Nephron progenitor cell (in vitro differentiated cells): ENCODE measurements around the gene S100P.

ENCODE experiments used
- DNase-seq: peaks from one replicate; pipeline ENCODE4 v3.0.0; 2021
- H3K27ac Mint-ChIP-seq: 2 replicates; pipeline ENCODE4 v1.8.0; 2021; ENCODE audit warnings: mild to moderate bottlenecking, moderate library complexity, mixed read lengths
- H3K27me3 Mint-ChIP-seq: 2 replicates; pipeline ENCODE4 v1.8.0; 2021; ENCODE audit warnings: mild to moderate bottlenecking, low read depth, mixed read lengths; ENCODE audit not compliant: poor library complexity
- H3K36me3 Mint-ChIP-seq: 2 replicates; pipeline ENCODE4 v1.8.0; 2021; ENCODE audit warnings: low read depth, mixed read lengths
- H3K4me1 Mint-ChIP-seq: 2 replicates; pipeline ENCODE4 v1.8.0; 2021; ENCODE audit warnings: mixed read lengths
- H3K4me3 Mint-ChIP-seq: 2 replicates; pipeline ENCODE4 v1.8.0; 2021; ENCODE audit warnings: mild to moderate bottlenecking, moderate library complexity, mixed read lengths
- H3K9me3 Mint-ChIP-seq: 2 replicates; pipeline ENCODE4 v1.8.0; 2021; ENCODE audit warnings: mild to moderate bottlenecking, moderate library complexity, mixed read lengths
- TF ChIP-seq, protein P1 (sequence below): fragments of 200-600 bp; sonication (generic); IDR thresholded peaks from 2 replicates; pipeline ENCODE4 v1.5.0; 2021; ENCODE audit warnings: antibody characterized with exemption

S100P gene

DNA sequence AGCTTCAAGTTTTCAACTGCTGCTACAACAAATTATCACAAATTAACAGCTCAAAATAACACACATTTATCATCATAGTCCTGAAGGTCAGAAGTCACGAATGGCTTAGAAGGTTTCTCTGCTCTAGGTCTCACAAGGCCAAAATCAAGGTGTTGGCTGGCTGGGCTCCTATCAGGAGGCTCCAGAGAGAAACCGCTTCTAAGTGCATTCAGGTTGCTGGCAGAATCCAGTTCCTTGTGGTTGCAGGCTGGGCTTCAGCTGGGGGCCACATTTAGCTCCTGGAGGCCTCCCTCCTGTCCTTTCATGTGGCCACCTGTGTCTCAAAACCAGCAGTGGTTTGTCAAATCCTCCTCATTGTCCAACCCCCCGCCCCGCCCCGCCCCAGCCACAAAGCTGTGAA, 37.8 kb upstream of the S100P start:
- no peak overlapping the region for H3K27ac Mint-ChIP-seq
- TF ChIP-seq, protein P1, sequence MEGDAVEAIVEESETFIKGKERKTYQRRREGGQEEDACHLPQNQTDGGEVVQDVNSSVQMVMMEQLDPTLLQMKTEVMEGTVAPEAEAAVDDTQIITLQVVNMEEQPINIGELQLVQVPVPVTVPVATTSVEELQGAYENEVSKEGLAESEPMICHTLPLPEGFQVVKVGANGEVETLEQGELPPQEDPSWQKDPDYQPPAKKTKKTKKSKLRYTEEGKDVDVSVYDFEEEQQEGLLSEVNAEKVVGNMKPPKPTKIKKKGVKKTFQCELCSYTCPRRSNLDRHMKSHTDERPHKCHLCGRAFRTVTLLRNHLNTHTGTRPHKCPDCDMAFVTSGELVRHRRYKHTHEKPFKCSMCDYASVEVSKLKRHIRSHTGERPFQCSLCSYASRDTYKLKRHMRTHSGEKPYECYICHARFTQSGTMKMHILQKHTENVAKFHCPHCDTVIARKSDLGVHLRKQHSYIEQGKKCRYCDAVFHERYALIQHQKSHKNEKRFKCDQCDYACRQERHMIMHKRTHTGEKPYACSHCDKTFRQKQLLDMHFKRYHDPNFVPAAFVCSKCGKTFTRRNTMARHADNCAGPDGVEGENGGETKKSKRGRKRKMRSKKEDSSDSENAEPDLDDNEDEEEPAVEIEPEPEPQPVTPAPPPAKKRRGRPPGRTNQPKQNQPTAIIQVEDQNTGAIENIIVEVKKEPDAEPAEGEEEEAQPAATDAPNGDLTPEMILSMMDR: no peak

DNA sequence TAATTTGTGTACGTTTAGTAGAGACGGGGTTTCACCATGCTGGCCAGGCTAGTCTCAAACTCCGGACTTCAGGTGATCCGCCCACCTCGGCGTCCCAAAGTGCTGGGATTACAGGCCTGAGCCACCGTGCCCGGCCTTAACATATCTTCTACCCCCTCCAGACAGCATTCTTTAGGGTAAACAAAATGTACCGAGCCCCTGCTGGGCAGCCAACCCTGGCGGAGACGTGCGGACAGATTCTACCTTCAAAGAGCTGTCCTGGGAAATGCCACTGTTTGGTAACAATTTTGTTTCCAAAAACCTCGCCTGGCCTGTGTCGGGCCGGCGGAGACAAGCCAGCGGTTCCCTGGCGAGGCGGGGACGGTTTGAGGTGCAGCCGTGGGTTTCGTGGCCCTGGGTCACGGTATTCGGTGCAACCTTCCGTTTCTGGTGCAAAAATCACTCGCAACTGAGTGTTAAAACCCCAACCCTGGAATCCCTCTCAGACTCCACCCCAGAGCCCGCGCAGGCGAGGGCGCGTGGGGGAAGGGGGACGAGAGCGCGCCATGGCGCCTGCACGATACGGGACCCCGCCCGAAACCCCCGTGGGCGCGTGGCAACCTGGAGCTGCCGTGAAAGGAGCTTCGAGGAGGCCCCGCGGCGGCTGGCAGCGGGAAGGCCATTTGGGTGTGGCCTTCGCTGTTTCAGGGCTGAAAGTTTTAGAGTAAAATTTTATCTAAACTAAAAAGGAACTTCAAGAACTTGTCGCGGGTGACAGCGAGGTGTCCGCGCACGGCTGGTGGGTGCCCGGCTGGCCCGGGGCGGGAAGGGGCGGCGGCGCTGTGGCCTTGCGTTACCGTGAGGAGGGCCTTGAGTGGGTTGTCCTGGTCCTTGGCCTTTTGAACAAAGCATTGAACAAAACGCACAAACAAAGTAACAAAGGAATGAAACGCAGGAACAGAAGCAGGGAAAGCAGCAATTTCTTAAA, 36.2 kb upstream of the S100P start:
- no peak overlapping the region for H3K4me3 Mint-ChIP-seq
- H3K27ac Mint-ChIP-seq: no peak overlapping the region
- peaks cover 33% of the 10 kb centered on the region for H3K27me3 Mint-ChIP-seq
- TF ChIP-seq, protein P1: no peak
- peaks cover 7% of the 10 kb centered on the region for H3K4me1 Mint-ChIP-seq
- peaks cover 27% of the 10 kb centered on the region for H3K9me3 Mint-ChIP-seq
- peaks cover 6% of the 10 kb centered on the region for H3K36me3 Mint-ChIP-seq
- no peak for DNase-seq

More for the DNA sequence above, 37.8 kb upstream of the S100P start:
- Mint-ChIP-seq H3K4me1 (peaks cover 7% of the 10 kb centered on the region), H3K9me3 (peaks cover 27% of the 10 kb centered on the region), H3K4me3 (no peak overlapping the region), H3K36me3 (no peaks in the 10 kb centered on the region), H3K27me3 (peaks cover 26% of the 10 kb centered on the region)
- DNase-seq: no peak

DNA sequence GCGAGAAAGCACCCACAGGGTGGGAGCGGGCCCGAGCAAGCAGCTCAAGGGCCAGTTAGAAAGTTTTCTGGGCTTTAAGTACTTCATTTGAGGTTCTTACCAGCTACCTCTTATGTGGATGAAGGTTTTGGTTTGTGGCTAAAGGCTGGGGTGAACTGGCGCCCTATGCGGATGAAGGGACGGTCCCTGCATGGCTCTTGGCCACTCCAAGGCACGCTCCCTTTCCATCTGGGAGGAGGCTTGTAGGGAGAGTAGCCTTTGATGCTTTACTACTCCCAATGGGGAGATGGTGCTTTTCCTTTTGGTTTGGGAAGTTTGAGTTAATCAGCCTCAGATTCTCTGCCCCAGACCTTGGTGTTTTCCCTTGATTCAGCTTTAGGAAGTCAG, 35.5 kb upstream of the S100P start:
- H3K36me3 Mint-ChIP-seq: peaks cover 6% of the 10 kb centered on the region
- no peak overlapping the region for H3K4me3 Mint-ChIP-seq
- H3K27me3 Mint-ChIP-seq: peaks cover 33% of the 10 kb centered on the region
- peaks cover 7% of the 10 kb centered on the region for H3K4me1 Mint-ChIP-seq
- no peak for DNase-seq
- peaks cover 24% of the 10 kb centered on the region for H3K9me3 Mint-ChIP-seq
- H3K27ac Mint-ChIP-seq: no peak overlapping the region
- TF ChIP-seq, protein P1: no peak

GRCh38 chr4:6658597-6659075, 35.0 kb upstream of the S100P start:
- TF ChIP-seq, protein P1: no peak
- Mint-ChIP-seq H3K36me3 (peaks cover 6% of the 10 kb centered on the region), H3K4me1 (peaks cover 7% of the 10 kb centered on the region), H3K27me3 (peaks cover 34% of the 10 kb centered on the region), H3K27ac (no peak overlapping the region), H3K9me3 (peaks cover 20% of the 10 kb centered on the region), H3K4me3 (no peak overlapping the region)
- DNase-seq: peak; percentile 70

DNA sequence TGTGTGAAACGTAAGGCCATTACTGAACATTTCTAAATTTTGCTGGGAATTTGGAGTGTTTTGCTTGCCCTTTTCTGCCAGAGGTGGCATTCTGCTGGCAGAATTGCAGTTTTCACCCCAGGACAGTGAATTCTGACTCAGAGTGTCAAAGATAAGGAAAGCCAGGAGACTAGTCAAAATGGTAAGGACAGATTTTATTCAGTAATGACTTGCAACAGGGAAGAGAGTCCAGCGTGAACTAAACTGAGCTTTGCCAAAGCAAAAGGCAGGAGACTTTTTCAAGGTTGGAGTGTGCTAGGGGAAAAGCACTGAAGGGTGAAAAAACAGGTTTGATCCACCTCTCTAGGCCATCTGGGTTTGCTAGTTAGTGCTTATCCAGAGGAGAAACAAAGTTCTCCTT, 33.8 kb upstream of the S100P start:
- no peak overlapping the region for H3K27ac Mint-ChIP-seq
- H3K9me3 Mint-ChIP-seq: peaks cover 8% of the 10 kb centered on the region
- H3K4me1 Mint-ChIP-seq: peaks cover 7% of the 10 kb centered on the region
- TF ChIP-seq, protein P1: no peak
- H3K4me3 Mint-ChIP-seq: no peak overlapping the region
- no peak for DNase-seq
- H3K36me3 Mint-ChIP-seq: peaks cover 6% of the 10 kb centered on the region
- H3K27me3 Mint-ChIP-seq: peaks cover 36% of the 10 kb centered on the region
